ENCODE results near the gene ABCB8.
"Not testable (repeated sequence)": the region's sequence is repeated elsewhere in the genome, so short reads cannot be mapped to it uniquely, and the experiment has no call there.

The ABCB8 gene

DNA sequence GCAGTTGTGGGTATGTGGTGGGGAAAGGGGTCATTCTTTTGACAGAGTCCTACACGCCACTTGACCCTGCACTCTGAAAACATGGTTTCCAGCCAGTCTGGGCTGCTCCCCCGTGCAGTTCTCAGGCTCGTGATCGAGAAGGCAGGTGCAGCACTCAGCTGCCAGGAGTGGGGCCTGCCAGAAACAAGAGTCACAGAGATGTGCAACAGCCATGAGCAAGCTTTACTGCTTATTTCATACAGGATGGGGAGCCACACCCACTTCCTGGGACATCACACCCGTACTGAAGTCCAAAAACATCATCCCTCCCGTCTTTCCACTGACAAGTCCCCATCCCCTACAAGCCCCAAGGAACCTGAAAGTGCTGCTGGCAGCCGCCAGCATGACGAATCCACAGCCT, 13.3 kb upstream of the ABCB8 start:
- DNase-seq (ENCODE audit: low read depth), result no peak

- no peak for DNase-seq (ENCODE audit: low read depth)
Measured at GRCh38 chr7:151015967-151016366, 12.3 kb upstream of the ABCB8 start.

GRCh38 chr7:151016505-151016904, 11.7 kb upstream of the ABCB8 start:
- no peak for DNase-seq (ENCODE audit: low read depth)

DNA sequence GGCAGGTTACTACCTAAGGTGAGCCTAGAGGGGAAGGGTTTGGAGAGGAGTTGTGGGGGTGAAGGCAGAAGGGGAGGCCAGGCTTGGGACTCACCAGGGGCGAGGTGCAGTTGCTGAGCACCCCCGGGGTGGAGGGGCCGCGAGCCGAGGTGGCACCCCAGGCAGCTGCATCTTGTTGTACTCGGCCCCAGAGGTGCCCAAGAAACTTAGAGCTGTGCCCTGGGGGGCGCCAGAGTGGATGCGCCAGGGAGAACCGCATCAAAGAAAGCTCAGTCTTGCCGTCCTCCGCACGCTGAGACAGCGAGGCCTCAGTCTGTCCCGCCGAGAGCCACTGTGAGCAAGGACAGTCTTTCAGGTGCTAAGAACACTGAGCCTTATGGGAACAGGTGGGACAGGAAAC, 11.3 kb upstream of the ABCB8 start:
- no peak for DNase-seq (ENCODE audit: low read depth)

- no peak for DNase-seq (ENCODE audit: low read depth)
Measured at GRCh38 chr7:151017370-151017952, 10.8 kb upstream of the ABCB8 start.

DNA sequence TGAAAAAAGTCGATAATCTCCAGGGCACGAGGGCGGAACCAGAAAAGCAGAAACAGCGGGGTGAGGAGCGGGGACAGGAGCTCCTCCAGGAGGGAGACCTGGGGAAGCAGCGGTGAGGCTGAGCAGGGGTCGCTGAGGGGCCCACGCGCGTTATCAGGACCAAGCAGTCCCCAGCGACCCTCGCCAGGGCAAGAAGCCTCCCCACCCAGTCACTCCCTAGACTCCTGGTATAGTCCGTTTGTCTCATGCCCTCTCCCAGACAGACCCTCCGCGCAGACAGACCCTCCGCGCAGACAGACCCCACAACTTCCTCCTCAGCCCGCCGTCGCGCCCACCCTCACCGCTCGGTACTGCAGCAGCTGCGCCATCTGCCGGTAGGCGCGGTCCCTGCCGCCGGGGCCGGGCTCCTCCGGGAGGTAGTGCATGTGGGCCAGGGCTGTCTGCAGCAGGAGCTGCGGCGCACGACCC, 10.3 kb upstream of the ABCB8 start:
- no peak for DNase-seq (ENCODE audit: low read depth)

DNA sequence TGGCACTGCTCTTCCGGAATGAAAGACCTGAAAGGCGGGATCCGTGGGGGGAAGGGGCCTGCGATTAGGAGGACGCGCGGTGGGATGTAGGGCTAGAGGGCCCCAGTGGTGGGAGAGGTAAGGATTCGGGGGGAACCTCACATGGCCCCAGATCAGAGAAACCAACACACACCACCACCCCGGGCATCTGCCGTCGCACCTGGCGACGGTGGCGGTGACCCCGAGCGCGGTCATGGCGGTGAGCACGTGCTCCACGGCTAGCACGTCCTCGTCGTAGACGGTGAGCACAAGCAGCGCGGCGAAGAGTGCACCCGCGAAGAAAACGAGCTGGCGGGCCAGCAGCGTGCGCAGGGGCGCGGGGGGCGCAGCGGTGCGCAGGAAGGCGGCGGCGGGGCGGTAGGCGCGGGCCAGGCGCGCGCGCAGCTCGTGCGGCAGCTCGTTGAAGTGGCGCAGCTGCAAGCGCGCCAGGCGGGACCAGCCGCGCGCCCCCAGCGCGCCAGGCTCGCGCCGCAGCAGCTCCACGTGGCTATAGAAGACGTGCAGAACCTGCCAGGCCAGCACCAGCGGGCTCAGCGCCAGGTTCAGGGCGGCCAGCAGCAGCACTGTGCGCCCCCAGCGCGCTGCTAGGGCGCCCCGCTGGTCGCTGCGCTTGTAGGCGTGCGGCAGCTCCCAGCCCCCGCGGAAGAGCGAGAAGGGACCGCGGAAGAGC, 9.7 kb upstream of the ABCB8 start:
- DNase-seq (ENCODE audit: low read depth), result no peak

GRCh38 chr7:151019130-151019447, 9.2 kb upstream of the ABCB8 start:
- no peak for DNase-seq (ENCODE audit: low read depth)

- DNase-seq (ENCODE audit: low read depth), result no peak
Measured at GRCh38 chr7:151020231-151020630, 8.0 kb upstream of the ABCB8 start.

- no peak for DNase-seq (ENCODE audit: low read depth)
Measured at GRCh38 chr7:151023232-151023631, 5.0 kb upstream of the ABCB8 start.

- DNase-seq (ENCODE audit: low read depth), result no peak
Measured at GRCh38 chr7:151024435-151025056, 3.7 kb upstream of the ABCB8 start, which contains the start of gene ATG9B. ATG9B (minus strand) TSS chr7:151024494; CDS start chr7:151024423, 71 bp downstream.

DNA sequence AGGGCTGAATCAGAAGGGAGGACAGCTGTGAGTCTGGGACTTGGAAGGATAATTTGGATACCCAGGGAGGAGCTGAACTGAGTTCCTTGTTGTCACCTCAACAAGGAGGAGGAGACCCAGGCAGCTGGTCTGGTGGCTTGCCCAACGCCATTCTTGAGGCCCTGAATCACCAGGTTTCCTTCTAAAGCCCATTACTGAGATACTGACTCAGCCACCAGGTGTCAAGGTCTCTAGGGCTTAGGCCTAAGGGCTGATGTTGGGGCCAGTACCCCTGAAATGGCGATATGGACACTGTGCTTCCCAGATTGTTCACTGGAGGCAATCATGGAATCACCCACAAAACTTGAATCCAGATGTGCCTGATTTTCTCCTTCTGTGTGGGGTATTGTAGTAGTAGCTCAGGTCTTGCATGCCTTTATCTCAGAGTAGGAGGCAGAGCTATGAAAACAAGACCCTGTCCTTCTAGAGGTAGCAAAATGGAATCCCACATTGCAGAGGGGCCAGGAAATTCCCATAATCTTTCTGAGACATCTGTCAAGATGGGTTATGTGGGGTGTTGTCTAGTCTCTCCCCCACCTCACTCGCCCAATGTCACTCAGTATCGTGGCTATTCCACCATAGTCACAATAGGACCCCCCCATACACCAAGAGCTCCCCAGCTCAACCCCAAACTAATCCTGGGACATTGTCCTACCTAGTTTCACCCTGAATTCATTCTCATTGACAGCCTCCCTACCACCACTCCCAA, 2.2 kb upstream of the ABCB8 start:
- DNase-seq (ENCODE audit: low read depth), result no peak

GRCh38 chr7:151026771-151027727, 1.2 kb upstream of the ABCB8 start:
- not testable (repeated sequence) for DNase-seq (ENCODE audit: low read depth)

- DNase-seq (ENCODE audit: low read depth), result not testable (repeated sequence)
Measured at GRCh38 chr7:151027728-151028130, 521 bp upstream of the ABCB8 start.

DNA sequence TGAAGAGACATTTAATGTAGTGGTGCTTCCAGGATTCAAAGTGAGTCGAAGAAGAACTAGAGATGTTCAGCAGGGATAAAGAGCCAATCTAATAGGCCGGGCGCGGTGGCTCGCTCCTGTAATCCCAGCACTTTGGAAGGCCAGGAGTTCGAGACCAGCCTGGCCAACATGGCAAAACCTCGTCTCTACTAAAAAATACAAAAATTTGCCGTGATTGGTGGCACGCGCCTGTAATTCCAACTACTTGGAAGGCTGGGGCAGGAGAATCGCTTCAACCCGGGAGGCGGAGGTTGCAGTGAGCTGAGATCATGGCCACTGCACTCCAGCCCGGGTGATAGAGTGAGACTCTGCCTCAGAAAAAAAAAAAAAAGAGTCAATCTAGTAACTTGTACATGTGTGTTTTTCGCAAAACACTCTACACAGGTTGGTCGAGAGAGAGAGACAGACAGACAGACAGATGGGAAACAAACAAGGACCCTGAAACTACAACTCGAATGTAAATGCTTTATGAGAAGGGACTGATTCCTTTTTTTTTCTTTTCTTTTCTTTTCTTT, 775 bp downstream of the ABCB8 start:
- DNase-seq (ENCODE audit: low read depth), result no peak

- DNase-seq (ENCODE audit: low read depth), result no peak
Measured at GRCh38 chr7:151031011-151031410, 2.8 kb downstream of the ABCB8 start.

DNA sequence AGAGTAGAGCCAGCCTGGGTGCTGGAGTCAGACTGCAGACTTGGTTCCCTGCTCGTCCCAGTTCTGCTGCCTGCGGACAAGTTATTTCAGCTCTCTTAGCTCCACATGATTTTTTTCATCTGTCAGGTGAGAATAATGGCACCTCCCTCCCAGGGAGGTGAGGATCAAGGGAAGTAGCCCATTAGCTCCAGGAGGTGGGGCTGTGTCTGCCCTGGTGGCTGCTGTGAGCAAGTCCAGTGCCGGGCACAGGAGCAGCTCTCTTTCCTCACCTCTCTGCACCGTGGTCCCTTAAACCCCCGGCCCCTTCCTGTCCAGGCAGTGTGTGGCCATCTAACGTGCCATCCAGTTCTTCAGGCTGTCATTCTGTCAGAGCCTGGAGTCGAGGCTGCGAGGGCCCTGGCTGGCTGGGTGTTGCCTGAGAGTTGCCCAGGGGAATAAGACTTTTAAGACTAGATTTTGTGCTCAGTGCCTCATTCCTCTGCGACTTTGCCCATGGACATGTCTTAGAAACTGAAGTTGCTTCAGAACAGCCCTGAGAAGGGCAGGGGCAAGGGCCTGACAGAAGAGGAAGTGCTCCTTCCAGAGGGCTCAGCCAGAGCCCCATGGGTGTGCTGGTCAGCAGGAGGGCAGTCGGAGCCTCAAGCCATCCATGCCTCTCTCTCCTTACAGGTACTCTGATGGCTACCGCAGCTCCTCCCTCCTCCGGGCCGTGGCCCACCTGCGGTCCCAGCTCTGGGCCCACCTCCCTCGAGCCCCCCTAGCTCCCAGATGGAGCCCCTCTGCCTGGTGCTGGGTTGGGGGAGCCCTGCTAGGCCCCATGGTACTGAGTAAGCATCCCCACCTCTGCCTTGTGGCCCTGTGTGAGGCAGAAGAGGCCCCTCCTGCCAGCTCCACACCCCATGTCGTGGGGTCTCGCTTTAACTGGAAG, 5.0 kb downstream of the ABCB8 start:
- DNase-seq (ENCODE audit: low read depth), result no peak

- DNase-seq (ENCODE audit: low read depth), result no peak
Measured at GRCh38 chr7:151033864-151034249, 5.6 kb downstream of the ABCB8 start.

DNA sequence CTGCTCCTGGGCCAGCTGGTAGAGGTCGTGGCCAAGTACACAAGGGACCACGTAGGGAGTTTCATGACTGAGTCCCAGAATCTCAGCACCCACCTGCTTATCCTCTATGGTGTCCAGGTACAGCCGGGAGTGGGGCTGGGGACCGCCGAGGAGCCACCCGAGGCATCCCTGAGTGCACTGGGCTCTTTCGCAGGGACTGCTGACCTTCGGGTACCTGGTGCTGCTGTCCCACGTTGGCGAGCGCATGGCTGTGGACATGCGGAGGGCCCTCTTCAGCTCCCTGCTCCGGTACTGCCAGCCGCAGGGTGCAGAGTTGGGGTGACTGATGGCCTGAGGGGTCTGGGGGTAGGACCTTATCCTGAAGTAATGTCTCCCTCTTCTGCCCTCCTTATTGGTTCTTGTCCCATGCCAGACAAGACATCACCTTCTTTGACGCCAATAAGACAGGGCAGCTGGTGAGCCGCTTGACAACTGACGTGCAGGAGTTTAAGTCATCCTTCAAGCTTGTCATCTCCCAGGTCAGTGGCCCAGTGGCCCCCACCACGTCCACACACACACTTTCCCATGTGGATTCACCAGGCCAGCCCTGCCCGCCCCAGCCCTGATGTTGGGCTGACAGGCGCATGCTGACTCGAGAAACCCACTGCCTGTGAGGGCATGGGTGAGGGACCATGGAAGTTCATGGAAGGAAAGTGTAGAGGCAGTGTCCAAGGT, 6.2 kb downstream of the ABCB8 start:
- DNase-seq (ENCODE audit: low read depth), result no peak
